A673 (cell line): Measurements from ENCODE around the gene PLA2G15.

ENCODE experiments used
- CTCF ChIP-seq: fragments of 300-800, 200-600 bp; sonication (generic); conservative IDR thresholded peaks from 2 replicates; pipeline ENCODE4 v1.5.1; 2017; ENCODE audit warnings: low read depth, mild to moderate bottlenecking, antibody characterized with exemption, low read length, moderate library complexity, mixed read lengths
- EZH2 ChIP-seq: fragments of 200-600 bp; sonication (generic); IDR thresholded peaks from 2 replicates; pipeline ENCODE4 v1.6.1; 2017; ENCODE audit warnings: borderline replicate concordance, low read depth, mild to moderate bottlenecking, mixed read lengths, antibody characterized with exemption, low read length; ENCODE audit not compliant: poor library complexity, severe bottlenecking

- TF ChIP-seq CTCF (no peak), EZH2 (no peak)
Measured at GRCh38 chr16:68296291-68296690, 51.1 kb downstream of the PLA2G15 start.
